A549 treated with AZD9567 at 1 μM for 4 hours (cell line): ENCODE data around the gene CCDC137. TPM values are rescaled to one million over a fixed set of nuclear protein-coding genes. Genes with fewer than 3 reads are reported as not detected.

Experiments used
- total RNA-seq: library from RNA; stranded (reverse); fragments of 200-300 nt; extraction: Qiagen RNA extraction; gene quantifications from 5 replicates; pipeline ENCODE4 v1.2.3, GENCODE V29; 2022; ENCODE audit not compliant: insufficient read depth

Gene CCDC137, protein sequence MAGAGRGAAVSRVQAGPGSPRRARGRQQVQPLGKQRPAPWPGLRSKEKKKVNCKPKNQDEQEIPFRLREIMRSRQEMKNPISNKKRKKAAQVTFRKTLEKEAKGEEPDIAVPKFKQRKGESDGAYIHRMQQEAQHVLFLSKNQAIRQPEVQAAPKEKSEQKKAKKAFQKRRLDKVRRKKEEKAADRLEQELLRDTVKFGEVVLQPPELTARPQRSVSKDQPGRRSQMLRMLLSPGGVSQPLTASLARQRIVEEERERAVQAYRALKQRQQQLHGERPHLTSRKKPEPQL
- total RNA-seq = 51.6 to 68.7 TPM (median 63.4 TPM) in 5 replicates

DNA sequence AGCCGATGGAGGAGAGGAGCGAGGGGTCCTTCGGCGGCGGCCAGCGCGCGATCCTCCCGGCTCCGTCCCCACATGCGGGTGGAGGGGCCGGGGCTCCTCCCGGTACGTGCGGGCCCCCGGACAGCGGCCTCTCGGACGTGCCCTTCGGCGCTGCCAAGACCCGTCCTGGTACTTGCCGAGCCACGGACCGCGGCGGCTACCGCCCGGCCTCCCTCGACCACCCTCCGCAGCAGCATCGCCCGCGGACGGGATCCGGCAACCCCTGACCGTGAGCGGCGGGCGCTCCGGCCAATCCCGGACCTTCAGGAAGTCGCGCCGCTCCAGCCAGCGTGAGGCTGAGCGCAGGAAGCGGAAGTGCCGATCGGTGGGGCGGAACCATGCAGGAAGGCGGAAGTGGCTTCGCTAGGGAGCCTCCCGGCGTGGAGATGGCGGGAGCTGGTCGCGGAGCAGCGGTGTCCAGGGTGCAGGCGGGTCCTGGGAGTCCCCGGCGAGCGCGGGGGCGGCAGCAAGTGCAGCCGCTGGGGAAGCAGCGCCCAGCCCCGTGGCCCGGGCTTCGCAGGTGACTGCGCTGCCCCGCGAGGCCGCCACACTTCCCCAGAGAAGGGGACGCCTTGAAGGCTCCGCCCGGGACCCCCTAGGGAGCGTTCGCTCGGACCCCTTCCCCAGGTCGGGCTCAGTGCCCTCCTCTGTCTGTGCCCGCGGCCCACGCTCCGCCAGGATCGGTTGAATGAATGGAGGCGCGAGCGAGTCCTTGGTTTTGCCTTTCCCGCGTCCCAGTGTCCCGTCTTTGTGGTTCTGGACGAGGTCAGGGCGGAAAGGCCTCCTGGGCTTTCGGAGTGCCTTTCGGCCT, at the start of gene CCDC137, which contains the start of gene OXLD1:
CCDC137 (plus strand) TSS at position 396 of the 850 bp plus-strand sequence; CDS start at position 426, 30 bp downstream.
OXLD1 (minus strand) TSS at position 264 of the 850 bp plus-strand sequence; CDS start at position 236, 28 bp downstream.

GRCh38 chr17:81636505-81637288, 29.8 kb upstream of the CCDC137 start, which contains the start of the genes NPLOC4 and TSPAN10:
Gene NPLOC4 (minus strand): TSS chr17:81637112. CDS start chr17:81636930, 182 bp downstream.
Gene TSPAN10 (plus strand): TSS chr17:81637196. CDS start chr17:81642413, 5,217 bp downstream.

DNA sequence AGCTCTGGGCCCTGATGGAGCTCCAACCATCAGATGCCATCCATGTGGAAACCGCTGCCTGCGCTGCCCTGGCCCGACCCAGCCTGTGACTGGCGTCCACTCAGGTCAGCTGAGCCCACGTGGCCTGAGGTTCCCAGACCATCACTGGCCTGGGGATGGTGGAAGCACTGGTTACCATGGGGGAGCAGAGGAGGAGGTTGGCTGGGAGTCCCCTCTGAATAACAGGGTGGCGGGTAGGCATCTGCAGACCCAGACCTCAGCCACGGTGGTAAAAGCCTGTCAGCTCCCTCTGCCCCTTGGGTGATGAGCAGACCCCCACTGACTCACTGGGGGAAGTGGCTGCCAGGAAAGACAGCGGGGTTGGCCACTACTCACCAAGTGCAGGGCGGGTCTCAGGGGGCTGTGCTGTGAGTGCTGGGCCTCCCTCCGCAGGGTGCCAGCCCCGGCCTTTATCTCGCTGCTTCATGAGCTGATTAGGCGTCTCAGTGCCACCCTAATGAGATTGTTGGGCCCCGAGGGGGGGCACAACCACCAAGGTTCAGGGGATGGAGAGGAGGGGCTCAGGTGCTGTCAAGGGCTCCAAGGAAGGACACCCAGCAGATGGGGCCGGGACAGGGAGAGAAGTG, 10.3 kb upstream of the CCDC137 start, which contains the start of gene PDE6G:
PDE6G (minus strand) TSS at position 425 of the 626 bp plus-strand sequence. CDS start 3,237 bp downstream, outside the sequence.

GRCh38 chr17:81683584-81684441, 17.3 kb downstream of the CCDC137 start, which contains the start of the genes ARL16 and HGS:
Gene ARL16 (minus strand): TSS chr17:81683797. CDS start chr17:81683753, 44 bp downstream.
Gene HGS (plus strand): TSS chr17:81684011. CDS start chr17:81684067, 56 bp downstream.

GRCh38 chr17:81702934-81703746, 36.6 kb downstream of the CCDC137 start, which contains the start of gene MRPL12:
Gene MRPL12 (plus strand): TSS chr17:81703367. CDS start chr17:81703502, 135 bp downstream.

DNA sequence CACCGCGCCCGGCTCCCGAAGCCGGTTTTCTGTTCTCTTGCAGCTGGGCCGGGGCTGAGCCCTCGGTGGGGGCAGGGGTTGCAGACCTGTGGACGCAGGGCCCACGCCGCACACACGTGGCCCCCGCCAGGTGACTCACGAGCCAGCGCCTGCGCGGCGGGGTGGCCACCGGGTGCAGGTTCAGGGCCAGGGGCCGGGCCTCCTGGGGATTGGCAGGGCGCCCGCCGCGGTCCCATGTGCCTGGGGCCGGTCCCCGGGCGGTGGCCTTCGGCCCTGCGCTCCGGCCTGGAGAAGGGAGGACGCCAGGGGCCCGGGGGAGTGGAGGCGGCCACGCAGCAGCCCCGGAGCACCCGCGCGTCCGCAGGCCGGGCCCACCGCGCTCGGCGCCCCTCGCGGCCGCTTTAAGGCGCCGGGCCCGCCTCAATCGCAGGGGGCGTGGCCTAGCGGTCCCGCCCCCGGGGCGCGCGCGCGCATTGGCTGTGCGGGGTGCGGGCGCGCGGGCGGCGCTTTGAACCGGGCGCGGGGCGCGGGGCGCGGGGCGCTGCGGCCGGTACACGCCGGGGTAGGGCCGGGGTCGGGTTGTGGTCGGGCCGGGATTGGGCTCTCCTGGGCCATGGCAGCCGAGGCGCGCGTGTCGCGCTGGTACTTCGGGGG, 45.4 kb downstream of the CCDC137 start, which contains the start of gene SLC25A10:
SLC25A10 (plus strand) TSS at position 471 of the 654 bp plus-strand sequence; CDS start at position 614, 143 bp downstream.

Other genes starting within 250 kb of the CCDC137 start
- gene ACTG1, start 153.9 kb upstream of the CCDC137 start, total RNA-seq = 5,191 to 8,158 TPM (median 5,456 TPM) in 5 replicates
- 0.91 to 1.4 TPM (median 1.1 TPM) in 4 of 5 replicates, not detected in the other for gene FSCN2, start 138.4 kb upstream of the CCDC137 start, total RNA-seq
- 16.0 to 28.1 TPM (median 27.5 TPM) in 5 replicates for gene FAAP100, start 114.4 kb upstream of the CCDC137 start, total RNA-seq
- gene NPLOC4, start 29.6 kb upstream of the CCDC137 start, total RNA-seq = 88.7 to 101 TPM (median 98.7 TPM) in 5 replicates
- 4.2 to 5.2 TPM (median 4.8 TPM) in 5 replicates for gene TSPAN10, start 29.5 kb upstream of the CCDC137 start, total RNA-seq
- 1.8 to 2.8 TPM (median 2.2 TPM) in 4 of 5 replicates, not detected in the other for gene PDE6G, start 10.2 kb upstream of the CCDC137 start, total RNA-seq
- 29.0 to 66.0 TPM (median 60.7 TPM) in 5 replicates for gene OXLD1, start 132 bp upstream of the CCDC137 start, total RNA-seq
- gene ARL16, start 17.1 kb downstream of the CCDC137 start, total RNA-seq = 42.6 to 53.2 TPM (median 50.4 TPM) in 5 replicates
- gene HGS, start 17.3 kb downstream of the CCDC137 start, total RNA-seq = 127 to 213 TPM (median 208 TPM) in 5 replicates
- 183 to 322 TPM (median 292 TPM) in 5 replicates for gene MRPL12, start 36.6 kb downstream of the CCDC137 start, total RNA-seq
- 41.8 to 47.4 TPM (median 45.7 TPM) in 5 replicates for gene SLC25A10, start 45.5 kb downstream of the CCDC137 start, total RNA-seq
- gene GCGR, start 137.4 kb downstream of the CCDC137 start, total RNA-seq = 0.23 to 0.34 TPM (median 0.27 TPM) in 4 of 5 replicates, not detected in the other
- gene MCRIP1, start 166.6 kb downstream of the CCDC137 start, total RNA-seq = 94.0 to 106 TPM (median 105 TPM) in 5 replicates
- 0.26 to 0.38 TPM (median 0.29 TPM) in 3 of 5 replicates, not detected in the others for gene PPP1R27, start 168.3 kb downstream of the CCDC137 start, total RNA-seq
- 687 to 859 TPM (median 711 TPM) in 5 replicates for gene P4HB, start 193.8 kb downstream of the CCDC137 start, total RNA-seq
- gene ARHGDIA, start 204.6 kb downstream of the CCDC137 start, total RNA-seq = 554 to 671 TPM (median 613 TPM) in 5 replicates
- gene ALYREF, start 224.8 kb downstream of the CCDC137 start, total RNA-seq = 198 to 235 TPM (median 220 TPM) in 5 replicates
- gene ANAPC11, start 225.0 kb downstream of the CCDC137 start, total RNA-seq = 168 to 303 TPM (median 290 TPM) in 5 replicates
- gene NPB, start 235.5 kb downstream of the CCDC137 start, total RNA-seq = 0.28 to 0.60 TPM (median 0.49 TPM) in 4 of 5 replicates, not detected in the other
- 17.3 to 20.1 TPM (median 19.1 TPM) in 5 replicates for gene PCYT2, start 244.7 kb downstream of the CCDC137 start, total RNA-seq